Esophagus muscularis mucosa (tissue), 3 donors: Measurements from ENCODE around the gene CDK5R1.

Experiments
- POLR2A ChIP-seq: fragments of 450-650 bp; IDR thresholded peaks from one replicate; pipeline ENCODE4 v1.6.1; 2017; ENCODE audit warnings: antibody characterized with exemption, moderate library complexity, mild to moderate bottlenecking, low read depth
- POLR2AphosphoS5 ChIP-seq, 2 donors: sonication (generic); formaldehyde crosslinking; IDR thresholded peaks; one replicate each; pipeline ENCODE4 v1.6.1; 2017; ENCODE audit warnings: antibody characterized with exemption in 2 of 2
- TF ChIP-seq, protein P1 (sequence below), 3 experiments: fragments of 200-600 bp in 2 of 3; fragments of 450-650 bp in 1 of 3; sonication (generic) in 2 of 3; IDR thresholded peaks; one replicate each; pipeline ENCODE4 v1.5.1; 2017 to 2019; ENCODE audit warnings: antibody characterized with exemption in 3 of 3, mild to moderate bottlenecking in 2 of 3, moderate library complexity in 1 of 3

DNA sequence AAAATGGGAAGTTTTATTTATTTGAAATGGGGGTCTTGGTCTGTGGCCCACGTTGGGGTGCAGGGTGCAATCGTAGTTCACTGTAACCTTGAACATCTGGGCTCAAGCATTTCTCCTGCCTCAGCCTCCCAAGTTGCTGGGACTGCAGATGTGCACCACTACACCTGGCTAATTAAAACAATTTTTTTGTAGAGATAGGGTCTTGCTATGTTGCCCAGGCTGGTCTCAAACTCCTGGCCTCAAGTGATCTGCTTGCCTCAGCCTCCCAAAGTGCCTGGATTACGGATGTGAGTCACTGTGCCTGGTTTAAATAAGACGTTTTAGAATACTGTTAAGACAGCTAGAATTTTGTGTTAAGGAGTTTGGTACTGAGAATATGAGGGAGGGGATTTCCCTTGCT lies 26.7 kb upstream of the CDK5R1 start:
- TF ChIP-seq, protein P1, sequence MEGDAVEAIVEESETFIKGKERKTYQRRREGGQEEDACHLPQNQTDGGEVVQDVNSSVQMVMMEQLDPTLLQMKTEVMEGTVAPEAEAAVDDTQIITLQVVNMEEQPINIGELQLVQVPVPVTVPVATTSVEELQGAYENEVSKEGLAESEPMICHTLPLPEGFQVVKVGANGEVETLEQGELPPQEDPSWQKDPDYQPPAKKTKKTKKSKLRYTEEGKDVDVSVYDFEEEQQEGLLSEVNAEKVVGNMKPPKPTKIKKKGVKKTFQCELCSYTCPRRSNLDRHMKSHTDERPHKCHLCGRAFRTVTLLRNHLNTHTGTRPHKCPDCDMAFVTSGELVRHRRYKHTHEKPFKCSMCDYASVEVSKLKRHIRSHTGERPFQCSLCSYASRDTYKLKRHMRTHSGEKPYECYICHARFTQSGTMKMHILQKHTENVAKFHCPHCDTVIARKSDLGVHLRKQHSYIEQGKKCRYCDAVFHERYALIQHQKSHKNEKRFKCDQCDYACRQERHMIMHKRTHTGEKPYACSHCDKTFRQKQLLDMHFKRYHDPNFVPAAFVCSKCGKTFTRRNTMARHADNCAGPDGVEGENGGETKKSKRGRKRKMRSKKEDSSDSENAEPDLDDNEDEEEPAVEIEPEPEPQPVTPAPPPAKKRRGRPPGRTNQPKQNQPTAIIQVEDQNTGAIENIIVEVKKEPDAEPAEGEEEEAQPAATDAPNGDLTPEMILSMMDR (IDR thresholded peaks at IDR 0.05): no peak
- TF ChIP-seq POLR2A (no peak), POLR2AphosphoS5 (IDR thresholded peaks at IDR 0.05) (no peak)
